ENCODE results near the gene GSK3A. TPM values are rescaled to one million over a fixed set of nuclear protein-coding genes. Genes with fewer than 3 reads are reported as not detected.

GSK3A gene
- total RNA-seq, 1 experiment from 2014 or later: 58.8 TPM

- H3K9me3 Mint-ChIP-seq (ENCODE audit: low read depth, unreplicated experiment): no peaks in the 10 kb centered on the region
- no peaks in the 10 kb centered on the region for H3K27me3 Mint-ChIP-seq (ENCODE audit: unreplicated experiment)
- no TSS peak for BruUV-seq (replicated peaks)
- no peak overlapping the region for H3K4me3 Mint-ChIP-seq (ENCODE audit: low read depth, unreplicated experiment)
- TF ChIP-seq CTCF (IDR thresholded peaks at IDR 0.05; ENCODE audit: unreplicated experiment): no peak
- CTCF ChIA-PET: interaction anchor here (0.6 to 2.6 kb wide), 2 partner anchors 9 to 10 kb away, joined by 3 to 11 read pairs; partner anchors contain the start of gene GSK3A
- no peaks in the 10 kb centered on the region for H3K4me1 Mint-ChIP-seq (ENCODE audit: low read depth, unreplicated experiment)
- H3K36me3 Mint-ChIP-seq (ENCODE audit: insufficient read depth, unreplicated experiment): peaks cover 80% of the 10 kb centered on the region
- DNase-seq: no peak
- H3K27ac Mint-ChIP-seq (ENCODE audit: unreplicated experiment): peak overlapping the region; percentile 58
- intact Hi-C loops (cut with micrococcal nuclease; ENCODE audit: unreplicated experiment): no loop called here
Measured at GRCh38 chr19:42233678-42234292, 8.6 kb downstream of the GSK3A start.

- CTCF ChIA-PET: interaction anchor here (2.6 kb wide), 1 partner anchor 10 kb away, joined by 11 read pairs; the partner anchor contains the start of gene GSK3A
- Mint-ChIP-seq H3K4me3 (ENCODE audit: low read depth, unreplicated experiment) (no peak overlapping the region), H3K4me1 (ENCODE audit: low read depth, unreplicated experiment) (no peaks in the 10 kb centered on the region), H3K27ac (ENCODE audit: unreplicated experiment) (peak overlapping the region; percentile 58), H3K27me3 (ENCODE audit: unreplicated experiment) (no peaks in the 10 kb centered on the region), H3K36me3 (ENCODE audit: insufficient read depth, unreplicated experiment) (peaks cover 80% of the 10 kb centered on the region), H3K9me3 (ENCODE audit: low read depth, unreplicated experiment) (no peaks in the 10 kb centered on the region)
- no TSS peak for BruUV-seq (replicated peaks)
- DNase-seq: no peak
- intact Hi-C loops (cut with micrococcal nuclease; ENCODE audit: unreplicated experiment): no loop called here
- TF ChIP-seq CTCF (IDR thresholded peaks at IDR 0.05; ENCODE audit: unreplicated experiment): no peak
Measured at GRCh38 chr19:42233106-42233505, 9.3 kb downstream of the GSK3A start.

- H3K9me3 Mint-ChIP-seq (ENCODE audit: low read depth, unreplicated experiment): no peaks in the 10 kb centered on the region
- DNase-seq: no peak
- no peaks in the 10 kb centered on the region for H3K27me3 Mint-ChIP-seq (ENCODE audit: unreplicated experiment)
- TF ChIP-seq CTCF (IDR thresholded peaks at IDR 0.05; ENCODE audit: unreplicated experiment): no peak
- H3K27ac Mint-ChIP-seq (ENCODE audit: unreplicated experiment): no peak overlapping the region
- no TSS peak for BruUV-seq (replicated peaks)
- H3K36me3 Mint-ChIP-seq (ENCODE audit: insufficient read depth, unreplicated experiment): peaks cover 85% of the 10 kb centered on the region
- intact Hi-C loops (cut with micrococcal nuclease; ENCODE audit: unreplicated experiment): no loop called here
- H3K4me1 Mint-ChIP-seq (ENCODE audit: low read depth, unreplicated experiment): no peaks in the 10 kb centered on the region
- no peak overlapping the region for H3K4me3 Mint-ChIP-seq (ENCODE audit: low read depth, unreplicated experiment)
- CTCF ChIA-PET: interaction anchor here (1.0 to 2.6 kb wide), 2 partner anchors 10 to 17 kb away, joined by 3 to 11 read pairs; partner anchors contain the start of gene GSK3A
Measured at GRCh38 chr19:42232435-42232834, 10.0 kb downstream of the GSK3A start.

- H3K4me1 Mint-ChIP-seq (ENCODE audit: low read depth, unreplicated experiment): peaks cover 6% of the 10 kb centered on the region
- no peak for DNase-seq
- H3K9me3 Mint-ChIP-seq (ENCODE audit: low read depth, unreplicated experiment): no peaks in the 10 kb centered on the region
- intact Hi-C loops (cut with micrococcal nuclease; ENCODE audit: unreplicated experiment): no loop called here
- H3K4me3 Mint-ChIP-seq (ENCODE audit: low read depth, unreplicated experiment): no peak overlapping the region
- no TSS peak for BruUV-seq (replicated peaks)
- peaks cover 86% of the 10 kb centered on the region for H3K36me3 Mint-ChIP-seq (ENCODE audit: insufficient read depth, unreplicated experiment)
- CTCF ChIA-PET: interaction anchor here (0.9 kb wide), 1 partner anchor 338 kb away, joined by 3 read pairs; no protein-coding TSS in a partner anchor
- no peak for TF ChIP-seq CTCF (IDR thresholded peaks at IDR 0.05; ENCODE audit: unreplicated experiment)
- H3K27ac Mint-ChIP-seq (ENCODE audit: unreplicated experiment): no peak overlapping the region
- no peaks in the 10 kb centered on the region for H3K27me3 Mint-ChIP-seq (ENCODE audit: unreplicated experiment)
Measured at GRCh38 chr19:42230571-42230970, 11.8 kb downstream of the GSK3A start.

All from Calu3 (cell line).